GM19023 (cell line): ENCODE measurements around the gene MAB21L4.

ENCODE experiments used
- ATAC-seq: cut with Tn5 transposase; IDR thresholded peaks from one replicate; pipeline ENCODE4 v1.9.1; 2021; ENCODE audit warnings: mild to moderate bottlenecking, moderate library complexity; ENCODE audit not compliant: unreplicated experiment

MAB21L4 gene

GRCh38 chr2:240898108-240898730 lies 2.3 kb upstream of the MAB21L4 start:
- no peak for ATAC-seq

GRCh38 chr2:240896871-240897692 lies 1.1 kb upstream of the MAB21L4 start:
- ATAC-seq = no peak

GRCh38 chr2:240896394-240896793 lies 438 bp upstream of the MAB21L4 start:
- no peak for ATAC-seq

- ATAC-seq = no peak
These were observed 959 bp downstream of the MAB21L4 start for GRCh38 chr2:240894836-240895558.

GRCh38 chr2:240894006-240894405 lies 1.9 kb downstream of the MAB21L4 start:
- no peak for ATAC-seq

GRCh38 chr2:240893363-240893844 lies 2.6 kb downstream of the MAB21L4 start:
- ATAC-seq = no peak

- ATAC-seq = no peak
These were observed 3.0 kb downstream of the MAB21L4 start for GRCh38 chr2:240892925-240893324.

GRCh38 chr2:240892356-240892755 lies 3.6 kb downstream of the MAB21L4 start:
- no peak for ATAC-seq

GRCh38 chr2:240891492-240892340 lies 4.2 kb downstream of the MAB21L4 start:
- ATAC-seq = no peak

- ATAC-seq = no peak
These were observed 5.3 kb downstream of the MAB21L4 start for GRCh38 chr2:240890691-240891090.

- ATAC-seq = no peak
These were observed 6.1 kb downstream of the MAB21L4 start for GRCh38 chr2:240889601-240890560.

- ATAC-seq = no peak
These were observed 6.9 kb downstream of the MAB21L4 start for GRCh38 chr2:240888890-240889573.

- ATAC-seq = no peak
These were observed 7.6 kb downstream of the MAB21L4 start for GRCh38 chr2:240888130-240888889.

GRCh38 chr2:240887631-240888030 lies 8.3 kb downstream of the MAB21L4 start:
- no peak for ATAC-seq

- ATAC-seq = no peak
These were observed 9.0 kb downstream of the MAB21L4 start for GRCh38 chr2:240886678-240887609.

- ATAC-seq = no peak
These were observed 9.9 kb downstream of the MAB21L4 start for GRCh38 chr2:240886023-240886565.

- ATAC-seq = no peak
These were observed 10.4 kb downstream of the MAB21L4 start for GRCh38 chr2:240885566-240885965.
